IMR-90 (cell line): Measurements from ENCODE around the gene DBN1. TPM values are rescaled to one million over a fixed set of nuclear protein-coding genes. Genes with fewer than 3 reads are reported as not detected.

ENCODE experiments used
- ATAC-seq: fragments of 200-7000 bp; cut with Tn5 transposase; 2 replicates; pipeline ENCODE4 v1.9.1; 2020; ENCODE audit warnings: low read depth, mild to moderate bottlenecking, moderate library complexity
- BruUV-seq: library from RNA; stranded (reverse); fragments of 400-500 nt; replicated peaks from 2 replicates; lab custom pipeline; 2021; lab: Mats Ljungman, UMichigan
- CTCF ChIA-PET: fragments of 300-600 bp; formaldehyde crosslinking; extraction: SDS; loops from one replicate; lab custom pipeline; 2021; ENCODE audit warnings: antibody characterized with exemption; lab: Yijun Ruan, JAX
- POLR2A ChIA-PET: fragments of 300-600 bp; sonication (Branson Sonifier 250); formaldehyde crosslinking; loops from one replicate; lab custom pipeline; 2022; ENCODE audit warnings: antibody characterized with exemption; ENCODE audit not compliant: unreplicated experiment; lab: Charles Lee
- DNase-seq: peaks from one replicate; pipeline ENCODE4 v3.0.0; 2013
- H2AFZ ChIP-seq: replicated peaks from 2 replicates; pipeline ENCODE3; 2013; ENCODE audit warnings: low read length, mild to moderate bottlenecking; ENCODE audit not compliant: poor library complexity
- H2AK5ac ChIP-seq: 2 replicates; pipeline ENCODE4 v1.6.1; 2013; ENCODE audit warnings: low read depth, low read length, inconsistent platforms
- H2AK9ac ChIP-seq: replicated peaks from 2 replicates; pipeline ENCODE3; 2013; ENCODE audit warnings: mild to moderate bottlenecking, low read depth, low read length, moderate library complexity; ENCODE audit not compliant: poor library complexity
- H2BK120ac ChIP-seq: 2 replicates; pipeline ENCODE4 v1.6.1; 2013; ENCODE audit warnings: low read depth, low read length, inconsistent platforms
- H2BK15ac ChIP-seq: 3 replicates; pipeline ENCODE4 v1.6.1; 2013; ENCODE audit warnings: low read depth, low read length, inconsistent platforms
- H2BK20ac ChIP-seq: 2 replicates; pipeline ENCODE4 v1.6.1; 2013; ENCODE audit warnings: low read depth, mild to moderate bottlenecking, inconsistent platforms, low read length, moderate library complexity
- H2BK5ac ChIP-seq: 2 replicates; pipeline ENCODE4 v1.6.1; 2013; ENCODE audit warnings: mild to moderate bottlenecking, low read depth, low read length, inconsistent platforms; ENCODE audit not compliant: poor library complexity, severe bottlenecking
- H3K14ac ChIP-seq: replicated peaks from 2 replicates; pipeline ENCODE4 v1.6.1; 2013; ENCODE audit warnings: low read depth, low read length, inconsistent platforms
- H3K18ac ChIP-seq: 2 replicates; pipeline ENCODE4 v1.6.1; 2013; ENCODE audit warnings: low read depth, low read length, control low read depth
- H3K23ac ChIP-seq: 2 replicates; pipeline ENCODE4 v1.6.1; 2013; ENCODE audit warnings: low read depth, low read length, inconsistent platforms
- H3K27ac ChIP-seq: 2 replicates; pipeline ENCODE4 v1.5.1; 2013; ENCODE audit warnings: mild to moderate bottlenecking, control low read depth, low read length; ENCODE audit not compliant: insufficient read depth
- H3K27me3 ChIP-seq: 2 replicates; pipeline ENCODE4 v1.6.1; 2013; ENCODE audit warnings: low read length; ENCODE audit not compliant: control insufficient read depth, insufficient read depth
- H3K36me3 ChIP-seq: 2 replicates; pipeline ENCODE4 v1.6.1; 2013; ENCODE audit warnings: low read length, mixed read lengths; ENCODE audit not compliant: control insufficient read depth, insufficient read depth
- H3K4ac ChIP-seq: 2 replicates; pipeline ENCODE4 v1.6.1; 2013; ENCODE audit warnings: low read depth, low read length, inconsistent platforms
- H3K4me1 ChIP-seq: 2 replicates; pipeline ENCODE4 v1.6.1; 2013; ENCODE audit warnings: low read length, mixed read lengths; ENCODE audit not compliant: control insufficient read depth, insufficient read depth
- H3K4me2 ChIP-seq: 2 replicates; pipeline ENCODE4 v1.6.1; 2013; ENCODE audit warnings: low read depth, mild to moderate bottlenecking, control low read depth, low read length, moderate library complexity
- H3K4me3 ChIP-seq: 2 replicates; pipeline ENCODE4 v1.5.1; 2013; ENCODE audit warnings: low read depth, mild to moderate bottlenecking, control low read depth, low read length, moderate library complexity; ENCODE audit not compliant: insufficient read depth
- H3K56ac ChIP-seq: 2 replicates; pipeline ENCODE4 v1.6.1; 2013; ENCODE audit warnings: low read length, inconsistent platforms; ENCODE audit not compliant: insufficient read depth; ENCODE audit errors: extremely low read depth
- H3K79me1 ChIP-seq, 2 experiments: 2 replicates each; pipeline ENCODE4 v1.6.1; 2013; ENCODE audit warnings: low read length in 2 of 2, inconsistent platforms in 1 of 2, low read depth in 1 of 2
- H3K9ac ChIP-seq: 2 replicates; pipeline ENCODE4 v1.6.1; 2013; ENCODE audit warnings: low read depth, low read length, control low read depth
- H3K9me1 ChIP-seq: 2 replicates; pipeline ENCODE4 v1.6.1; 2013; ENCODE audit warnings: low read length, inconsistent platforms; ENCODE audit not compliant: insufficient read depth
- H3K9me3 ChIP-seq: 2 replicates; pipeline ENCODE4 v1.6.1; 2013; ENCODE audit warnings: low read length; ENCODE audit not compliant: control insufficient read depth, insufficient read depth
- H4K20me1 ChIP-seq: 2 replicates; pipeline ENCODE4 v1.6.1; 2013; ENCODE audit warnings: low read length, inconsistent platforms; ENCODE audit not compliant: insufficient read depth
- H4K5ac ChIP-seq: 2 replicates; pipeline ENCODE4 v1.6.1; 2013; ENCODE audit warnings: mild to moderate bottlenecking, low read depth, low read length, control low read depth
- H4K8ac ChIP-seq, 2 experiments: 2 replicates each; pipeline ENCODE4 v1.6.1; 2013; ENCODE audit warnings: low read depth in 2 of 2, low read length in 2 of 2, control low read depth in 1 of 2, inconsistent platforms in 1 of 2
- H4K91ac ChIP-seq: 2 replicates; pipeline ENCODE4 v1.6.1; 2013; ENCODE audit warnings: low read depth, low read length, inconsistent platforms; ENCODE audit not compliant: insufficient read depth
- BHLHE40 ChIP-seq: fragments of 150-350 bp; IDR thresholded peaks from 2 replicates; pipeline ENCODE4 v1.6.1; 2016; ENCODE audit warnings: mild to moderate bottlenecking, low read depth, low read length
- CEBPB ChIP-seq: IDR thresholded peaks from 2 replicates; pipeline ENCODE4 v1.6.1; 2012; ENCODE audit warnings: low read depth, low read length, improper control_type of control experiment
- CHD1 ChIP-seq: IDR thresholded peaks from 2 replicates; pipeline ENCODE4 v1.6.1; 2012; ENCODE audit warnings: low read depth, low read length, improper control_type of control experiment
- CTCF ChIP-seq: conservative IDR thresholded peaks from 2 replicates; pipeline ENCODE4 v1.5.1; 2012; ENCODE audit warnings: mild to moderate bottlenecking, low read depth, low read length, improper control_type of control experiment
- ELK1 ChIP-seq: fragments of 150-350 bp; IDR thresholded peaks from 2 replicates; pipeline ENCODE4 v1.6.1; 2016; ENCODE audit warnings: low read depth, mild to moderate bottlenecking, low read length, moderate library complexity, borderline replicate concordance
- FOS ChIP-seq: fragments of 150-350 bp; IDR thresholded peaks from 2 replicates; pipeline ENCODE4 v1.6.1; 2016; ENCODE audit warnings: low read depth, low read length
- MAFK ChIP-seq: IDR thresholded peaks from 2 replicates; pipeline ENCODE4 v1.6.1; 2012; ENCODE audit warnings: low read depth, low read length, improper control_type of control experiment
- MAZ ChIP-seq: IDR thresholded peaks from 2 replicates; pipeline ENCODE4 v1.6.1; 2012; ENCODE audit warnings: low read depth, mild to moderate bottlenecking, low read length, improper control_type of control experiment, moderate library complexity, borderline replicate concordance
- MXI1 ChIP-seq: IDR thresholded peaks from 2 replicates; pipeline ENCODE4 v1.6.1; 2012; ENCODE audit warnings: low read depth, mild to moderate bottlenecking, low read length, moderate library complexity, borderline replicate concordance
- POLR2A ChIP-seq: IDR thresholded peaks from 2 replicates; pipeline ENCODE4 v1.6.1; 2012; ENCODE audit warnings: mild to moderate bottlenecking, low read depth, low read length
- RAD21 ChIP-seq: IDR thresholded peaks from 2 replicates; pipeline ENCODE4 v1.6.1; 2012; ENCODE audit warnings: low read length, improper control_type of control experiment
- RCOR1 ChIP-seq: IDR thresholded peaks from 2 replicates; pipeline ENCODE4 v1.6.1; 2012; ENCODE audit warnings: mild to moderate bottlenecking, low read length, improper control_type of control experiment; ENCODE audit not compliant: insufficient replicate concordance
- RFX5 ChIP-seq: IDR thresholded peaks from 2 replicates; pipeline ENCODE4 v1.8.0; 2012; ENCODE audit warnings: low read depth, mild to moderate bottlenecking, low read length, moderate library complexity
- SMC3 ChIP-seq: fragments of 150-350 bp; IDR thresholded peaks from 2 replicates; pipeline ENCODE4 v1.6.1; 2016; ENCODE audit warnings: low read depth, mild to moderate bottlenecking, antibody characterized with exemption, low read length, moderate library complexity
- USF2 ChIP-seq: fragments of 150-350 bp; IDR thresholded peaks from 2 replicates; pipeline ENCODE4 v1.6.1; 2017; ENCODE audit warnings: mild to moderate bottlenecking, antibody characterized with exemption, low read length, low read depth
- WGBS, 2 experiments: methylation state at CpG; one replicate each; pipeline versions ENCODE4 v1.1.5 to v1.1.7; 2013; ENCODE audit warnings: missing lambda C conversion rate in 2 of 2; ENCODE audit not compliant: insufficient read length in 1 of 2; ENCODE audit errors: extremely low coverage in 2 of 2; 5-methylcytosine and 5-hydroxymethylcytosine counted together
- dilution Hi-C: fragments of 300-500 bp; cut with HindIII; formaldehyde crosslinking; loops from one replicate; pipeline ENCODE4 v1.14.3; 2018; ENCODE audit warnings: low sequenced_read_pairs; ENCODE audit not compliant: unreplicated experiment
- in situ Hi-C: fragments of 300-500 bp; cut with MboI; formaldehyde crosslinking; loops from 3 replicates; pipeline ENCODE4 v1.14.3; 2019; ENCODE audit warnings: low sequenced_read_pairs, inconsistent platforms, mixed read lengths
- intact Hi-C: fragments of 100-400 bp; cut with micrococcal nuclease; formaldehyde crosslinking; loops from 2 replicates; pipeline ENCODE4 v1.10.0; 2022
- polyA plus RNA-seq, 3 experiments: library from polyadenylated mRNA; depleted of rRNA; stranded (reverse); fragments of >200 nt; gene quantifications; 2 replicates each; pipeline ENCODE4 v1.2.3, GENCODE V29; 2012; ENCODE audit warnings: low replicate concordance in 1 of 3
- total RNA-seq: library from RNA; depleted of rRNA; stranded (reverse); fragments of >200 nt; gene quantifications from 2 replicates; pipeline ENCODE4 v1.2.3, GENCODE V29; 2012

DBN1 gene
- total and polyA plus RNA-seq, 2 of the 4 experiments (the other 2 are of a cell fraction) = 122 to 187 TPM

- WGBS, 2 experiments = 88% methylated on average over 6 of the region's 10 CpGs; no CpG with 5 or more reads in 1 of the 2 experiments
- H4K5ac ChIP-seq = no peak overlapping the region
- ChIA-PET POLR2A (no interaction called here), CTCF (interaction anchor here (5.2 kb wide), 1 partner anchor 47 kb away, joined by 44 read pairs; no protein-coding TSS in a partner anchor)
- H3K27me3 ChIP-seq = no peaks in the 10 kb centered on the region
- no peak overlapping the region for H2BK120ac ChIP-seq
- H3K4me2 ChIP-seq = no peak overlapping the region
- peaks cover 0 to 4% of the 10 kb centered on the region in 2 experiments; a peak in 1 of 4 replicates for H3K79me1 ChIP-seq
- no peak overlapping the region for H3K27ac ChIP-seq
- no peak overlapping the region for H2AFZ ChIP-seq
- H2BK5ac ChIP-seq = no peak overlapping the region
- no peak overlapping the region for H4K8ac ChIP-seq
- peaks cover 23% of the 10 kb centered on the region for H4K20me1 ChIP-seq
- H3K36me3 ChIP-seq = no peaks in the 10 kb centered on the region
- no peak for ATAC-seq
- intact Hi-C loops = no loop called here
- H2AK5ac ChIP-seq = no peak overlapping the region
- H3K23ac ChIP-seq = no peak overlapping the region
- H3K9me3 ChIP-seq = no peaks in the 10 kb centered on the region
- no peak overlapping the region for H3K4me3 ChIP-seq
- no peak overlapping the region for H2BK15ac ChIP-seq
- in situ Hi-C loops = no loop called here
- no peak overlapping the region for H4K91ac ChIP-seq
- dilution Hi-C loops = no loop called here
- no peak overlapping the region for H3K56ac ChIP-seq
- no peak overlapping the region for H3K14ac ChIP-seq
- H3K9me1 ChIP-seq = peaks cover 4% of the 10 kb centered on the region; the same call in 1 of the 2 replicates
- DNase-seq = no peak
- no peak overlapping the region for H3K18ac ChIP-seq
- no peak overlapping the region for H3K4ac ChIP-seq
- peak overlapping the region; percentile 62 for H2AK9ac ChIP-seq
- no peak overlapping the region for H3K9ac ChIP-seq
- no TSS peak for BruUV-seq
- peaks cover 17% of the 10 kb centered on the region for H3K4me1 ChIP-seq
- no peak overlapping the region for H2BK20ac ChIP-seq
- no peak for TF ChIP-seq CHD1
- TF ChIP-seq POLR2A = no peak
- no peak for TF ChIP-seq MAZ
- no peak for TF ChIP-seq USF2
- TF ChIP-seq FOS = no peak
- TF ChIP-seq BHLHE40 = no peak
- TF ChIP-seq RAD21 = no peak
- TF ChIP-seq CEBPB = no peak
- TF ChIP-seq MAFK = no peak
- TF ChIP-seq CTCF = no peak
- TF ChIP-seq RCOR1 = no peak
- TF ChIP-seq RFX5 = no peak
- no peak for TF ChIP-seq SMC3
- no peak for TF ChIP-seq ELK1
- TF ChIP-seq MXI1 = no peak
These were observed 22.6 kb downstream of the DBN1 start for GRCh38 chr5:177450667-177451424.
